AG09319 (cell line): ENCODE measurements around the gene SMCR8.
A peak's percentile ranks its signal among the peaks of the same experiment; 100 is the strongest.

Experiments used
- DNase-seq: peaks from one replicate; pipeline ENCODE4 v3.0.0-alpha.2; 2010; ENCODE audit warnings: low read depth; ENCODE audit errors: extremely low read depth
- CTCF ChIP-seq: IDR thresholded peaks from 2 replicates; pipeline ENCODE4 v1.5.1; 2011; ENCODE audit warnings: low read depth, mild to moderate bottlenecking, inconsistent platforms, low read length, moderate library complexity

SMCR8 gene, protein sequence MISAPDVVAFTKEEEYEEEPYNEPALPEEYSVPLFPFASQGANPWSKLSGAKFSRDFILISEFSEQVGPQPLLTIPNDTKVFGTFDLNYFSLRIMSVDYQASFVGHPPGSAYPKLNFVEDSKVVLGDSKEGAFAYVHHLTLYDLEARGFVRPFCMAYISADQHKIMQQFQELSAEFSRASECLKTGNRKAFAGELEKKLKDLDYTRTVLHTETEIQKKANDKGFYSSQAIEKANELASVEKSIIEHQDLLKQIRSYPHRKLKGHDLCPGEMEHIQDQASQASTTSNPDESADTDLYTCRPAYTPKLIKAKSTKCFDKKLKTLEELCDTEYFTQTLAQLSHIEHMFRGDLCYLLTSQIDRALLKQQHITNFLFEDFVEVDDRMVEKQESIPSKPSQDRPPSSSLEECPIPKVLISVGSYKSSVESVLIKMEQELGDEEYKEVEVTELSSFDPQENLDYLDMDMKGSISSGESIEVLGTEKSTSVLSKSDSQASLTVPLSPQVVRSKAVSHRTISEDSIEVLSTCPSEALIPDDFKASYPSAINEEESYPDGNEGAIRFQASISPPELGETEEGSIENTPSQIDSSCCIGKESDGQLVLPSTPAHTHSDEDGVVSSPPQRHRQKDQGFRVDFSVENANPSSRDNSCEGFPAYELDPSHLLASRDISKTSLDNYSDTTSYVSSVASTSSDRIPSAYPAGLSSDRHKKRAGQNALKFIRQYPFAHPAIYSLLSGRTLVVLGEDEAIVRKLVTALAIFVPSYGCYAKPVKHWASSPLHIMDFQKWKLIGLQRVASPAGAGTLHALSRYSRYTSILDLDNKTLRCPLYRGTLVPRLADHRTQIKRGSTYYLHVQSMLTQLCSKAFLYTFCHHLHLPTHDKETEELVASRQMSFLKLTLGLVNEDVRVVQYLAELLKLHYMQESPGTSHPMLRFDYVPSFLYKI

GRCh38 chr17:18314731-18315561 is at the start of gene SMCR8, which contains the start of gene TOP3A:
TSS of gene SMCR8 (plus strand) at chr17:18315293. CDS start at chr17:18315790, 497 bp downstream.
TSS of gene TOP3A (minus strand) at chr17:18314994. CDS start at chr17:18314778, 216 bp downstream.
- DNase-seq: peak; percentile 96
- TF ChIP-seq CTCF: no peak

DNA sequence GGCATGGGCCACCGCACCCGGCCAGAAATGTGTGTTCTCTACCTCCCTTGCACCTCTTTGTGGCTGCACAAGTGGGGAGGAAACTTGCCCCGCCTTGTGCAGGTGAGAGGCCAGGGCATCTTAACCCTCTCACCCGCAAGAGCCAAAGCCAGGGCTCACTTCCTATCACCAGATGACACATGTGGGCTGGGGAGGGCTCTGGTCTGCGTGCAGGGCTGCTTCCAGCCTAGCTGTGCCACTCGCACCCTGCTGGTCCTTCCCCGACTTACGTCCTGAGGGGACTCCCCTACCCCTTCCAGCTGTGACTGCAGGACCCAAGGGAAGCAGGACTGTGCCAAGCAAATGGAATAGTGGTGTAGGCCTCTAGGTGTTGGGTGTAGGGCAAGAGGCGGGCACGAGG is 47.7 kb upstream of the SMCR8 start:
- DNase-seq: no peak
- no peak for TF ChIP-seq CTCF

DNA sequence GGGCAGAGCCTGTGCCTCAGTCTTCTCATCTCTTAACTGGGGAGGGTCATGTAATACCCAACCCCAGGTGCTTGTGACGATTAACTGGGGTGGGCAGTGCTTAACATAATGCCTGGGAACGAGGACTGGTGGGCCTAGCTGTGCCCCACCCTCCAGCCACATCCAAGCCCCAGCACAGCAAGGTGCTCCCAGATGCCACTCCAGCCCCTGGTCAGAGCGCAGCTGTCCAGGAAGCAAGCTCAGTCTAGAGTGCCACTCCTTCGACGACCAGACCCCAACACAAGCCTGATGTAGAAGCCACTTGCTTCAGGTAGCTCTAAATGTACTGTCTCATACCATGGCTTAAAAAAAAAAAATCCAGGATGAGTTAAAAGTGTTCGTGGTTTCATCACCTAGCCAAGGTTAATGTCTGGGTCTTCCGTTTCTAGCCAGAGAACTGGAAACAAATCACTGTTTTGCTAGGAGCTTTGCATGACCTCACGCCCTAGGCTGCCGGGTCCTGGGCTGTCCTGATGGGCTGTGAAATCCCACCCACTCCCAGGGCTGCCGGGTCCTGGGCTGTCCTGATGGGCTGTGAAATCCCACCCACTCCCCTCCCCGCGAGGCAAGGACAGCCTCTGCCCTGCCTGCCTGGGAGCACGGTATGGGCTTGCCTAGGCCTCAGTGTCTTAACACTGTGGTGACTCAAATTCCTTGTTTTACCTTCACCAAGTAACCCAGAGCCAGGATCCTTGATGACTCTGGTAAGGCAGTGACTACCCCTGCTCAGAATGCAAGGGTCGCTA is 47.0 kb upstream of the SMCR8 start:
- DNase-seq: no peak
- no peak for TF ChIP-seq CTCF

- no peak for TF ChIP-seq CTCF
- no peak for DNase-seq
These were observed 44.8 kb upstream of the SMCR8 start for GRCh38 chr17:18270046-18270931.

GRCh38 chr17:18277076-18277475 is 38.0 kb upstream of the SMCR8 start:
- no peak for DNase-seq
- TF ChIP-seq CTCF: no peak

- no peak for DNase-seq
- TF ChIP-seq CTCF: no peak
These were observed 36.2 kb upstream of the SMCR8 start for GRCh38 chr17:18278867-18279266.
